Thoracic aorta (tissue), 2 donors: ENCODE data around the gene ELAVL4. TPM values are rescaled to one million over a fixed set of nuclear protein-coding genes. Genes with fewer than 3 reads are reported as not detected.

Experiments
- ATAC-seq: fragments of 150-250 bp; one replicate; pipeline ENCODE4 v1.8.0; 2017; ENCODE audit warnings: low read depth; ENCODE audit not compliant: insufficient number of reproducible peaks, low FRiP score
- DNase-seq: peaks from one replicate; pipeline ENCODE4 v3.0.0-alpha.2; 2020; ENCODE audit warnings: low spot score
- H3K27ac ChIP-seq, 2 donors: fragments of 200-600 bp; sonication (generic); 1 replicate in 1 of 2; 2 replicates in 1 of 2; pipeline ENCODE4 v1.5.1; 2016; ENCODE audit warnings: mild to moderate bottlenecking in 2 of 2, moderate library complexity in 2 of 2
- H3K27me3 ChIP-seq: fragments of 200-600 bp; sonication (generic); replicated peaks from 2 replicates; pipeline ENCODE4 v1.6.0; 2016; ENCODE audit warnings: mild to moderate bottlenecking; ENCODE audit not compliant: insufficient read depth
- H3K36me3 ChIP-seq: fragments of 200-600 bp; sonication (generic); one replicate; pipeline ENCODE4 v1.5.1; 2016
- H3K4me1 ChIP-seq, 2 donors: fragments of 200-600 bp; sonication (generic); 1 replicate in 1 of 2; 2 replicates in 1 of 2; pipeline versions ENCODE4 v1.5.1 to v1.6.0; 2016; ENCODE audit warnings: low read depth in 2 of 2, mild to moderate bottlenecking in 1 of 2; ENCODE audit not compliant: control insufficient read depth in 1 of 2
- H3K4me3 ChIP-seq: fragments of 200-600 bp; sonication (generic); 2 replicates; pipeline ENCODE4 v1.5.1; 2016; ENCODE audit warnings: mild to moderate bottlenecking
- H3K9me3 ChIP-seq: fragments of 200-600 bp; sonication (generic); 2 replicates; pipeline ENCODE4 v1.5.1; 2016
- CTCF ChIP-seq: fragments of 200-600 bp; sonication (generic); IDR thresholded peaks from one replicate; pipeline ENCODE4 v1.5.1; 2019; ENCODE audit warnings: antibody characterized with exemption
- total RNA-seq, 2 donors: library from RNA; depleted of rRNA; stranded (reverse); fragments of >200 nt; gene quantifications; one replicate each; pipeline versions ENCODE4 v1.1.0 to v1.2.3, GENCODE V29; 2016

The ELAVL4 gene
- total RNA-seq, 2 donors from 2014 or later: 0.42 TPM; not detected in 1

GRCh38 chr1:50236656-50237055 lies 127.9 kb downstream of the ELAVL4 start:
- H3K36me3 ChIP-seq: no peaks in the 10 kb centered on the region
- DNase-seq (no peak), ATAC-seq (no peak)
- no peaks in the 10 kb centered on the region for H3K4me1 ChIP-seq
- H3K27ac ChIP-seq: no peak overlapping the region
- H3K27me3 ChIP-seq: no peaks in the 10 kb centered on the region
- H3K4me3 ChIP-seq: no peak overlapping the region
- no peaks in the 10 kb centered on the region for H3K9me3 ChIP-seq
- no peak for TF ChIP-seq CTCF

GRCh38 chr1:50237056-50237455 lies 128.3 kb downstream of the ELAVL4 start:
- Histone ChIP-seq H3K27me3 (no peaks in the 10 kb centered on the region), H3K4me3 (no peak overlapping the region)
- no peak for ATAC-seq

GRCh38 chr1:50243939-50244338 lies 135.2 kb downstream of the ELAVL4 start:
- no peaks in the 10 kb centered on the region for H3K4me1 ChIP-seq
- H3K27ac ChIP-seq: no peak overlapping the region
- no peaks in the 10 kb centered on the region for H3K27me3 ChIP-seq
- no peak overlapping the region for H3K4me3 ChIP-seq
- H3K9me3 ChIP-seq: no peaks in the 10 kb centered on the region
- DNase-seq (no peak), ATAC-seq (no peak)
- H3K36me3 ChIP-seq: no peaks in the 10 kb centered on the region
- TF ChIP-seq CTCF: no peak

More at GRCh38 chr1:50237056-50237455, 128.3 kb downstream of the ELAVL4 start:
- H3K9me3 ChIP-seq: no peaks in the 10 kb centered on the region
- no peaks in the 10 kb centered on the region for H3K36me3 ChIP-seq
- TF ChIP-seq CTCF: no peak
- H3K27ac ChIP-seq: no peak overlapping the region
- no peaks in the 10 kb centered on the region for H3K4me1 ChIP-seq
- DNase-seq: no peak

- no peak for TF ChIP-seq CTCF
- ATAC-seq (no peak), DNase-seq (no peak)
- Histone ChIP-seq H3K27me3 (no peaks in the 10 kb centered on the region), H3K9me3 (no peaks in the 10 kb centered on the region), H3K4me3 (no peak overlapping the region), H3K36me3 (no peaks in the 10 kb centered on the region), H3K27ac (no peak overlapping the region), H3K4me1 (no peaks in the 10 kb centered on the region)
Measured at GRCh38 chr1:50246869-50247268, 138.1 kb downstream of the ELAVL4 start.

GRCh38 chr1:50251702-50252101 lies 143.0 kb downstream of the ELAVL4 start:
- H3K4me3 ChIP-seq: no peak overlapping the region
- H3K27me3 ChIP-seq: no peaks in the 10 kb centered on the region
- no peaks in the 10 kb centered on the region for H3K36me3 ChIP-seq
- no peak for TF ChIP-seq CTCF
- DNase-seq: no peak
- no peak for ATAC-seq
- H3K27ac ChIP-seq: no peak overlapping the region
- H3K9me3 ChIP-seq: no peaks in the 10 kb centered on the region
- no peaks in the 10 kb centered on the region for H3K4me1 ChIP-seq
